Measurements from ENCODE around the gene WDR93.

DNA sequence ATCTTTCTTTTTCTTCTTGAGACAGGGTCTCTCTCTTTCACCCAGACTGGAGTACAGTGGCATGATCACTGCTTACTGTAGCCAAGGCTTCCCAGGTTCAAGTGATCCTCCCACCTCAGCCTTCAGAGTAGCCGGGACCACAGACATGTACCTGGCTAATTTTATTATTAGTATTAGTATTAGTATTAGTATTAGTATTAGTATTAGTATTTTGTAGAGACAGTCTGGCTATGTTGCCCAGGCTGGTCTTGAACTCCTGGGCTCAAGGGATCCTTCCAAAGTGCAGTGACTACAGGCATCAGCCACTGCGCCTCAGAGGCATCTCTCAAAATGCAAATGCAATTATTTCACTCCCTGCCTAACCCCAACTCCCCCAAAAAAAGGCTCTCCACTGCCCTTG, 37.0 kb upstream of the WDR93 start:
- TF ChIP-seq, protein P1, sequence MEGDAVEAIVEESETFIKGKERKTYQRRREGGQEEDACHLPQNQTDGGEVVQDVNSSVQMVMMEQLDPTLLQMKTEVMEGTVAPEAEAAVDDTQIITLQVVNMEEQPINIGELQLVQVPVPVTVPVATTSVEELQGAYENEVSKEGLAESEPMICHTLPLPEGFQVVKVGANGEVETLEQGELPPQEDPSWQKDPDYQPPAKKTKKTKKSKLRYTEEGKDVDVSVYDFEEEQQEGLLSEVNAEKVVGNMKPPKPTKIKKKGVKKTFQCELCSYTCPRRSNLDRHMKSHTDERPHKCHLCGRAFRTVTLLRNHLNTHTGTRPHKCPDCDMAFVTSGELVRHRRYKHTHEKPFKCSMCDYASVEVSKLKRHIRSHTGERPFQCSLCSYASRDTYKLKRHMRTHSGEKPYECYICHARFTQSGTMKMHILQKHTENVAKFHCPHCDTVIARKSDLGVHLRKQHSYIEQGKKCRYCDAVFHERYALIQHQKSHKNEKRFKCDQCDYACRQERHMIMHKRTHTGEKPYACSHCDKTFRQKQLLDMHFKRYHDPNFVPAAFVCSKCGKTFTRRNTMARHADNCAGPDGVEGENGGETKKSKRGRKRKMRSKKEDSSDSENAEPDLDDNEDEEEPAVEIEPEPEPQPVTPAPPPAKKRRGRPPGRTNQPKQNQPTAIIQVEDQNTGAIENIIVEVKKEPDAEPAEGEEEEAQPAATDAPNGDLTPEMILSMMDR (IDR thresholded peaks at IDR 0.05), result no peak
- TF ChIP-seq POLR2A (IDR thresholded peaks at IDR 0.05), result no peak

Data from uterus (tissue), 2 donors.